Natural killer cell treated with Interleukin-12 subunit alpha and Interleukin-12 subunit beta and Interleukin-15 and Interleukin-18, amount 100 ng/mL, for 72 hours (primary cell): ENCODE results near the gene OPRM1. TPM values are rescaled to one million over a fixed set of nuclear protein-coding genes. Genes with fewer than 3 reads are reported as not detected.
A peak's percentile ranks its signal among the peaks of the same experiment; 100 is the strongest.

ENCODE experiments used
- ATAC-seq, 2 donors: fragments of 150-1000 bp; cut with Tn5 transposase in 1 of 2; sonication (Bioruptor Pico), chemical (Tn5 transposase) in 1 of 2; 2 replicates each; pipeline ENCODE4 v1.10.0; 2021
- DNase-seq: peaks from one replicate; pipeline ENCODE4 v3.0.0; 2022; ENCODE audit warnings: low spot score
- H3K27ac Mint-ChIP-seq, 2 donors: 1 replicate in 1 of 2; 2 replicates in 1 of 2; pipeline ENCODE4 v1.8.0; 2022; ENCODE audit warnings: mixed read lengths in 2 of 2, mild to moderate bottlenecking in 1 of 2, moderate library complexity in 1 of 2
- H3K27me3 Mint-ChIP-seq, 2 donors: 1 replicate in 1 of 2; 2 replicates in 1 of 2; pipeline ENCODE4 v1.8.0; 2022; ENCODE audit warnings: mixed read lengths in 2 of 2
- H3K36me3 Mint-ChIP-seq: one replicate; pipeline ENCODE4 v1.8.0; 2022; ENCODE audit warnings: mixed read lengths
- H3K4me1 Mint-ChIP-seq, 2 donors: 1 replicate in 1 of 2; 2 replicates in 1 of 2; pipeline ENCODE4 v1.8.0; 2022; ENCODE audit warnings: low read depth in 2 of 2, mixed read lengths in 2 of 2, mild to moderate bottlenecking in 1 of 2
- H3K4me3 Mint-ChIP-seq: one replicate; pipeline ENCODE4 v1.8.0; 2022; ENCODE audit warnings: mixed read lengths
- H3K9me3 Mint-ChIP-seq: 2 replicates; pipeline ENCODE4 v1.8.0; 2022; ENCODE audit warnings: mixed read lengths
- total RNA-seq, 2 donors: library from RNA; stranded (reverse); gene quantifications; one replicate each; pipeline ENCODE4 v1.2.3, GENCODE V29; 2022

The OPRM1 gene
- not detected for total RNA-seq

DNA sequence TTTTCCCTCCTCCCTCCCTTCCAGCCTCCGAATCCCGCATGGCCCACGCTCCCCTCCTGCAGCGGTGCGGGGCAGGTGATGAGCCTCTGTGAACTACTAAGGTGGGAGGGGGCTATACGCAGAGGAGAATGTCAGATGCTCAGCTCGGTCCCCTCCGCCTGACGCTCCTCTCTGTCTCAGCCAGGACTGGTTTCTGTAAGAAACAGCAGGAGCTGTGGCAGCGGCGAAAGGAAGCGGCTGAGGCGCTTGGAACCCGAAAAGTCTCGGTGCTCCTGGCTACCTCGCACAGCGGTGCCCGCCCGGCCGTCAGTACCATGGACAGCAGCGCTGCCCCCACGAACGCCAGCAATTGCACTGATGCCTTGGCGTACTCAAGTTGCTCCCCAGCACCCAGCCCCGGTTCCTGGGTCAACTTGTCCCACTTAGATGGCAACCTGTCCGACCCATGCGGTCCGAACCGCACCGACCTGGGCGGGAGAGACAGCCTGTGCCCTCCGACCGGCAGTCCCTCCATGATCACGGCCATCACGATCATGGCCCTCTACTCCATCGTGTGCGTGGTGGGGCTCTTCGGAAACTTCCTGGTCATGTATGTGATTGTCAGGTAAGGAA is at the start of gene OPRM1:
OPRM1 (plus strand) TSS at position 10 of the 612 bp plus-strand sequence; CDS start at position 315, 305 bp downstream.
- no peaks in the 10 kb centered on the region for H3K36me3 Mint-ChIP-seq
- no peaks in the 10 kb centered on the region for H3K4me1 Mint-ChIP-seq
- ATAC-seq (peak in 1 of 2 donors; percentile 55), DNase-seq (no peak)
- no peak within 1 kb of the TSS for H3K27ac Mint-ChIP-seq
- H3K27me3 Mint-ChIP-seq = peaks cover 10 to 19% of the 10 kb centered on the region in 2 donors
- H3K4me3 Mint-ChIP-seq = no peak within 1 kb of the TSS
- no peaks in the 10 kb centered on the region for H3K9me3 Mint-ChIP-seq

- no peaks in the 10 kb centered on the region for H3K27me3 Mint-ChIP-seq
- ATAC-seq (no peak), DNase-seq (no peak)
- no peak overlapping the region for H3K4me3 Mint-ChIP-seq
- no peak overlapping the region for H3K27ac Mint-ChIP-seq
- H3K4me1 Mint-ChIP-seq = no peaks in the 10 kb centered on the region
- no peaks in the 10 kb centered on the region for H3K36me3 Mint-ChIP-seq
- H3K9me3 Mint-ChIP-seq = peaks cover 7% of the 10 kb centered on the region
Measured at GRCh38 chr6:153989989-153990388, 49.1 kb upstream of the OPRM1 start.

DNA sequence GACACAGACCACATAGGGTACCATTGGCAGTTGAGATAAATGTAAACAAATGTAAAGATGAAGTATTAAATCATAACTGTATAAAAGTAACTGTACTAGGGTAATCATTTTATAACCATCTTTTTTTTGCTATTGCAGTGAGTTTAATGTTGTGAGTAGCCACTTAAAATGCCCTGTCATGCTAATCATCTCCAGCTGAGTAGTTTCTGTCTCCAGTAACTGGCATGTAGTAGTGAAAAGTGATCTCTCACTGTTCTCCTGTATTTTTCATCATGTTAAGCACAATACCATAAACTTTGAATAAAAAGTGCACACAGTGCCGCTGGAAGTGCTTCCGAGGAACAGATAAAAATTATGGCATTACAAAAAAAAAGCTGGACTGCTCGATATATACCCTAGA is 45.0 kb upstream of the OPRM1 start:
- no peak overlapping the region for H3K27ac Mint-ChIP-seq
- H3K27me3 Mint-ChIP-seq = no peaks in the 10 kb centered on the region
- H3K9me3 Mint-ChIP-seq = peaks cover 7% of the 10 kb centered on the region
- ATAC-seq (no peak), DNase-seq (no peak)
- H3K4me3 Mint-ChIP-seq = no peak overlapping the region
- H3K36me3 Mint-ChIP-seq = no peaks in the 10 kb centered on the region
- H3K4me1 Mint-ChIP-seq = no peaks in the 10 kb centered on the region

DNA sequence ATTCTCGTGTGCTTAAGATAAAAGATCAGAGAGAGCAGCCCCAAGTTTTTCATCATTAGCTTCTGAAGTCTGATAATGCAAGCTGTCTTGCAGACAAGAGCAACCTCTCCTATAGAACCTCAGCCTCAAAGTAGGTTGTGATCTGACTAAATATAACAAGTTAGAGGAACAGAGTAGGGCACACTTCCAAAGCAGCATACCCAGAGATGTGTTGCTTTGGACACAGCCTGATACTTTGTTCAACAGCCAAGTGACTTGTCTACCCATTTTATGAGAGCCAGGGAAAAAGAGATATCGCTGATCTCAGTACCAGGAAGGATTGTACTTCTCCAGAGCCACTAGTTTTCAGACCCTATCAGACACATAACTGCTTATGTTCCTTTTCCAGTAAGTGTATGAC is 44.2 kb upstream of the OPRM1 start:
- peaks cover 7% of the 10 kb centered on the region for H3K9me3 Mint-ChIP-seq
- DNase-seq (no peak), ATAC-seq (no peak)
- no peak overlapping the region for H3K27ac Mint-ChIP-seq
- no peak overlapping the region for H3K4me3 Mint-ChIP-seq
- no peaks in the 10 kb centered on the region for H3K4me1 Mint-ChIP-seq
- no peaks in the 10 kb centered on the region for H3K27me3 Mint-ChIP-seq
- H3K36me3 Mint-ChIP-seq = no peaks in the 10 kb centered on the region

GRCh38 chr6:153997221-153997620 is 41.8 kb upstream of the OPRM1 start:
- Mint-ChIP-seq H3K9me3 (peaks cover 4% of the 10 kb centered on the region), H3K27ac (no peak overlapping the region), H3K36me3 (no peaks in the 10 kb centered on the region), H3K4me3 (no peak overlapping the region), H3K4me1 (no peaks in the 10 kb centered on the region), H3K27me3 (no peaks in the 10 kb centered on the region)
- DNase-seq = no peak
- no peak for ATAC-seq

- DNase-seq = no peak
- Mint-ChIP-seq H3K9me3 (peaks cover 6% of the 10 kb centered on the region), H3K27me3 (no peaks in the 10 kb centered on the region), H3K27ac (no peak overlapping the region), H3K4me1 (no peaks in the 10 kb centered on the region), H3K36me3 (peaks cover 6% of the 10 kb centered on the region), H3K4me3 (no peak overlapping the region)
- ATAC-seq = peak; percentile 20 to 33
Measured at GRCh38 chr6:154001494-154002285, 37.4 kb upstream of the OPRM1 start.

DNA sequence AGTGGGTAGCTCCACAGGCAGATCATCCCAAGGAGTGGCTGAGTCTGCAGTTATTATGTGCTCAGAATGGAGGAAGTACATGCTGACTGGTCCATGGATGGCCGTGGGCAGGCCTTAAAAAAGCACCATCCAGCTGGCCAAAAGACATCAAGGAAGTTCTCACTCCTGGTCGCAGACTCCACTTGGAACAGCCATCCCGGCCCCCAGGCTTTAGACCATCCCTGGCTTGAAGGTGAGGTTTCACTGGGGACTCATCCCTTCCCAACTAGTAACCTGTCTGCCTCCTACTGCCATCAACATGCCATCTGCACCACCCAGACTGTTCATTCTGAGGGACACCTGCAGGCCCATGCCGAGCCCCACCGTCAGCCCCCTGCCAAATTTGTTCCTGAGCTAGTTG is 36.1 kb upstream of the OPRM1 start:
- no peak overlapping the region for H3K27ac Mint-ChIP-seq
- peaks cover 6% of the 10 kb centered on the region for H3K36me3 Mint-ChIP-seq
- DNase-seq = no peak
- no peak overlapping the region for H3K4me3 Mint-ChIP-seq
- H3K4me1 Mint-ChIP-seq = no peaks in the 10 kb centered on the region
- no peaks in the 10 kb centered on the region for H3K27me3 Mint-ChIP-seq
- H3K9me3 Mint-ChIP-seq = peaks cover 6% of the 10 kb centered on the region
- no peak for ATAC-seq

DNA sequence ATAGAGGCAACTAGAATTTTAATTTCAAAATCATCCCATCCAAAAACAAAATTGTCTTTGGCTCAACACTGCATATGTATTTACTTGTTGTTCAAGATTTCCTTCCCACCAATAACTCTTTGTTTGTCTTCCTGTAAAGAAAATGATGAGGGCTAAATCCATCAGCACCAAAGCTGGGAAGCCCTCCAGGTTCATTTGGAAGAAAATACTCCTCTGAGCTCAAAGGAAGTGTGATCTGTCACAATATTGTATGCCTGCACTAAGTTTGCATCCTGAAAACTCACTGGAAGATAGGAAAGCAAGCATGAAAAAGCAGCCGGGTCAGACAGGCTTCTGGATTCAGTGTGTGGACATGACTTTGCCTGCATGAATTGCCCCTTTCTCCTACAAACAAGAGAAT is 28.7 kb upstream of the OPRM1 start:
- H3K9me3 Mint-ChIP-seq = peaks cover 10% of the 10 kb centered on the region
- no peak overlapping the region for H3K27ac Mint-ChIP-seq
- DNase-seq (no peak), ATAC-seq (no peak)
- no peaks in the 10 kb centered on the region for H3K4me1 Mint-ChIP-seq
- H3K27me3 Mint-ChIP-seq = no peaks in the 10 kb centered on the region
- H3K4me3 Mint-ChIP-seq = no peak overlapping the region
- H3K36me3 Mint-ChIP-seq = no peaks in the 10 kb centered on the region

DNA sequence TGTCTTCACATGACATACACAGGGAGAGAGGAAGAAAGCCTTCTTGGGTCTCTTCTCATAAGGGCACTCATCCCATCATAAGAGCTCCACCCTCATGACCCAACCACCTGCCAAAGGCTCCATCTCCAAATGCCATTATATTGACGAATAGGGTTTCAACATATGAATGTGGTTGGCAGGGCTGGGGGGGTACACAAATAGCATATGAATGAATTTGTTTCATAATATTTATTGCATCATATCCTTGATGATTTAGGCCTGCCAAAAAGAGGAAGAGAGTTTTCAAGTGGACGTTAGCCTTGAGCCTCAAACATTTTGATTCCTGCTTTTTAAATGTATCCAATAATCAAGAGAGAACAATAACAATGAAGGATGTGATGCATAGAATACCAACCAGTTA is 26.2 kb upstream of the OPRM1 start:
- Mint-ChIP-seq H3K36me3 (no peaks in the 10 kb centered on the region), H3K9me3 (peaks cover 8% of the 10 kb centered on the region), H3K4me1 (no peaks in the 10 kb centered on the region), H3K27ac (no peak overlapping the region), H3K4me3 (no peak overlapping the region), H3K27me3 (no peaks in the 10 kb centered on the region)
- ATAC-seq = no peak
- DNase-seq = no peak

DNA sequence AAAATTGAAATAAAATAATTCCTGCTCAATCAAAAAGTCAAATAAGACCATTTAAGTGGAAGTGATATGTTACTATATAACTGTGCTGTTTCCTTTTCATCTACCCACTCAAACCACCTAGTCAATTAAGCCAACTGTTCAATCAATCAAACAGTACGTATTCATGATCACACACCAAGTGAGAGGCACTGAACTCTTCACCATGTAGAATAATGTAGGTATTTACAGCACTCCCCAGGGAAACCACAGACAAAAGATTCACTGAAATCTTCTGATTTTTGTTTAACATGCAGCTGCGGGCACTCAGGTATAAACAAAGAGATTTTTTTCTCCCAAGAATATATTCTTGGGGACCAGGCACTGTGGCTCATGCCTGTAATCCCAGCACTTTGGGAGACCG is 21.3 kb upstream of the OPRM1 start:
- H3K9me3 Mint-ChIP-seq = peaks cover 9% of the 10 kb centered on the region

DNA sequence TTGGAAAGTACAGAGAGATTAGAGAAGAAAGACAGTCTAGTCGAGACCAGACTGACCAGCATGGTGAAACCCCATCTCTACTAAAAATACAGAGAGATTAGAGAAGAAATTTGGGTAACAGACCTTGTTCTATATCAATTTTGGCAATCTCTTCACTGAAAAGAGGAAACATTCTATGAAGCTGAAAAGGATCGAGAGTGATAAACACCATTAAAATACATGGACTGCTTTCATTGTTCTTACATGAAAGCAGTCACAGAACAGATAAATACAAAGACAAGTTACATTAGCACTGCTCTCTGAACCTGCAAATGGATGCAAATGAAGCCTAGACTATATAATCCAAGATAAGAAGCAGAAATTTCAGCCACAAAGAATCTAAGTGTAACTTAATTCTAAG is 8.4 kb upstream of the OPRM1 start:
- Mint-ChIP-seq H3K27ac (no peak overlapping the region), H3K9me3 (peaks cover 3% of the 10 kb centered on the region), H3K36me3 (no peaks in the 10 kb centered on the region), H3K27me3 (no peaks in the 10 kb centered on the region), H3K4me1 (no peaks in the 10 kb centered on the region), H3K4me3 (no peak overlapping the region)
- ATAC-seq = no peak
- no peak for DNase-seq

More for the DNA sequence above, 21.3 kb upstream of the OPRM1 start:
- H3K4me1 Mint-ChIP-seq = no peaks in the 10 kb centered on the region
- H3K4me3 Mint-ChIP-seq = no peak overlapping the region
- H3K27me3 Mint-ChIP-seq = no peaks in the 10 kb centered on the region
- no peak for ATAC-seq
- no peaks in the 10 kb centered on the region for H3K36me3 Mint-ChIP-seq
- no peak for DNase-seq
- no peak overlapping the region for H3K27ac Mint-ChIP-seq

- peaks cover 10 to 19% of the 10 kb centered on the region in 2 donors for H3K27me3 Mint-ChIP-seq
- no peak overlapping the region for H3K4me3 Mint-ChIP-seq
- no peaks in the 10 kb centered on the region for H3K9me3 Mint-ChIP-seq
- H3K36me3 Mint-ChIP-seq = no peaks in the 10 kb centered on the region
- DNase-seq (no peak), ATAC-seq (no peak)
- H3K4me1 Mint-ChIP-seq = no peaks in the 10 kb centered on the region
- H3K27ac Mint-ChIP-seq = no peak overlapping the region
Measured at GRCh38 chr6:154041001-154041400, 2.0 kb downstream of the OPRM1 start.

DNA sequence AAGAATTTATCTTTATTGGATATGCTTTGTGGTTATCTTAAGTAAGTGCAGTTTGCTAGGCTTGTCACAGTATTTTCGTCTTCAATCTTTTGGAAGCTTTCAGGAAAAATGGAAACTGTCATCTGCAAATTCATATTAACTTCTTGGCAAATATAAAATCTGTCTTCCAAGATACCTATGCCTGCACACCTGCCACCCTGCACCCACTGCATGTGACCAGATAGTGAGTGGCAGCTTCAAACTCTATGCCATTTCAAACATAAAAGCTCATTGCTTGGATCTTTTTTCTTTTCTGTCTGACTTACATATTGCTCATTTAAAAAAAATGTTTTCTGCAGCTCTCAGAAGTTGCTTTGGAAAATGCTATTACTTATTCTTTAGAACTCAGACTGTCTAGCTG is 14.1 kb downstream of the OPRM1 start:
- peaks cover 2% of the 10 kb centered on the region for H3K9me3 Mint-ChIP-seq
- DNase-seq (no peak), ATAC-seq (no peak)
- H3K36me3 Mint-ChIP-seq = no peaks in the 10 kb centered on the region
- no peaks in the 10 kb centered on the region for H3K27me3 Mint-ChIP-seq
- H3K27ac Mint-ChIP-seq = no peak overlapping the region
- H3K4me3 Mint-ChIP-seq = no peak overlapping the region
- no peaks in the 10 kb centered on the region for H3K4me1 Mint-ChIP-seq

DNA sequence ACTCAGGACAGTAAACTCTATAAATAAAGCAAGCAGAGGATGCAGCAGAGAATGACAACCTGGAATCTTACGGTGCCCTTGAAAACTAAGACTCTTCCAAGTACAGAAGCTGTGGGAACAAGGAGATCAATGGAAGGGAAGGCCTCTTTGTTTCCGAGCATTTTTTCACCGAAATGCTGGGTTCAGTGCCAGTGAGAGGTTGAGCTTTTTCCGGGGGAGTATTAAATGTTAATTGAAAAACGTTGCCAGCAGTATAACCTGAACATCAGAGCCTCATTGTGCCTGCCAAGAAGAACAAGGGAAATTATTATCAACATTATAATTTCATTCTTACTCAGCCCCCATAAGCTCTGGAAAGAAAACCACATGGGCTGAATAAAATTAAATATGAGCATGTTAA is 17.5 kb downstream of the OPRM1 start:
- no peaks in the 10 kb centered on the region for H3K4me1 Mint-ChIP-seq
- no peak for ATAC-seq
- peaks cover 5% of the 10 kb centered on the region for H3K9me3 Mint-ChIP-seq
- H3K27me3 Mint-ChIP-seq = no peaks in the 10 kb centered on the region
- no peak overlapping the region for H3K27ac Mint-ChIP-seq
- no peak for DNase-seq
- no peaks in the 10 kb centered on the region for H3K36me3 Mint-ChIP-seq
- no peak overlapping the region for H3K4me3 Mint-ChIP-seq
